Sigmoid colon (tissue), 7 donors: ENCODE data around the gene VWA1. TPM values are rescaled to one million over a fixed set of nuclear protein-coding genes. Genes with fewer than 3 reads are reported as not detected.
"Not testable (repeated sequence)": the region's sequence is repeated elsewhere in the genome, so short reads cannot be mapped to it uniquely, and the experiment has no call there.

Source experiments
- DNase-seq: peaks from one replicate; pipeline ENCODE4 v3.0.0-alpha.2; 2019
- H3K27ac ChIP-seq, 4 donors: fragments of 200-600 bp; sonication (generic); one replicate each; pipeline ENCODE4 v1.5.1; 2016 to 2019; ENCODE audit warnings: mild to moderate bottlenecking in 1 of 4
- H3K27me3 ChIP-seq, 3 donors: fragments of 200-600 bp; sonication (generic); one replicate each; pipeline ENCODE4 v1.5.1; 2019; ENCODE audit warnings: mild to moderate bottlenecking in 1 of 3
- H3K36me3 ChIP-seq, 4 donors: fragments of 200-600 bp; sonication (generic); one replicate each; pipeline ENCODE4 v1.5.1; 2016 to 2019
- H3K4me1 ChIP-seq, 4 donors: fragments of 200-600 bp; sonication (generic); one replicate each; pipeline ENCODE4 v1.5.1; 2017 to 2019
- H3K4me3 ChIP-seq, 4 donors: fragments of 200-600 bp; sonication (generic); one replicate each; pipeline ENCODE4 v1.5.1; 2017 to 2019; ENCODE audit warnings: mild to moderate bottlenecking in 2 of 4, moderate library complexity in 1 of 4
- H3K9me3 ChIP-seq, 4 donors: fragments of 200-600 bp in 3 of 4; sonication (generic) in 3 of 4; one replicate each; pipeline versions ENCODE4 v1.5.1 to v1.6.1; 2013 to 2019
- EP300 ChIP-seq, 4 donors: sonication (generic); formaldehyde crosslinking; IDR thresholded peaks; one replicate each; pipeline ENCODE4 v1.6.1; 2017; ENCODE audit warnings: antibody characterized with exemption in 4 of 4
- POLR2A ChIP-seq, 2 donors: fragments of 450-650 bp; IDR thresholded peaks; one replicate each; pipeline ENCODE4 v1.6.1; 2016; ENCODE audit warnings: antibody characterized with exemption in 2 of 2, mild to moderate bottlenecking in 2 of 2, moderate library complexity in 2 of 2
- POLR2AphosphoS5 ChIP-seq, 4 donors: sonication (generic); formaldehyde crosslinking; IDR thresholded peaks; one replicate each; pipeline ENCODE4 v1.6.1; 2017; ENCODE audit warnings: antibody characterized with exemption in 4 of 4
- WGBS, 2 donors: extraction: QIAGEN DNeasy Blood & Tissue Kit; methylation state at CpG; one replicate each; pipeline ENCODE4 v1.1.7; 2013; 5-methylcytosine and 5-hydroxymethylcytosine counted together
- intact Hi-C: fragments of 100-400 bp; cut with DNase I; formaldehyde crosslinking; loops from one replicate; pipeline ENCODE4 v1.15.1; 2023
- polyA plus RNA-seq, 3 donors: library from polyadenylated mRNA; stranded (reverse); fragments of 200-250 nt; gene quantifications; one replicate each; pipeline ENCODE4 v1.2.3, GENCODE V29; 2013
- total RNA-seq, 4 donors: library from RNA; depleted of rRNA; stranded (reverse); fragments of >200 nt; gene quantifications; one replicate each; pipeline ENCODE4 v1.1.0, GENCODE V29; 2016
- TF ChIP-seq, protein P1 (sequence below), 4 experiments: fragments of 450-650 bp in 3 of 4; fragments of 200-600 bp in 1 of 4; IDR thresholded peaks; one replicate each; pipeline ENCODE4 v1.5.1; 2016 to 2019; ENCODE audit warnings: antibody characterized with exemption in 4 of 4, mild to moderate bottlenecking in 3 of 4, moderate library complexity in 2 of 4
- donor health status: healthy with polysubstance abuse.
- donor health status: Bipolar disorder and iron deficiency.
- donor health status: healthy.

The VWA1 gene
- total and polyA plus RNA-seq, 7 donors, result 2.4 to 107 (median 47.1) TPM

DNA sequence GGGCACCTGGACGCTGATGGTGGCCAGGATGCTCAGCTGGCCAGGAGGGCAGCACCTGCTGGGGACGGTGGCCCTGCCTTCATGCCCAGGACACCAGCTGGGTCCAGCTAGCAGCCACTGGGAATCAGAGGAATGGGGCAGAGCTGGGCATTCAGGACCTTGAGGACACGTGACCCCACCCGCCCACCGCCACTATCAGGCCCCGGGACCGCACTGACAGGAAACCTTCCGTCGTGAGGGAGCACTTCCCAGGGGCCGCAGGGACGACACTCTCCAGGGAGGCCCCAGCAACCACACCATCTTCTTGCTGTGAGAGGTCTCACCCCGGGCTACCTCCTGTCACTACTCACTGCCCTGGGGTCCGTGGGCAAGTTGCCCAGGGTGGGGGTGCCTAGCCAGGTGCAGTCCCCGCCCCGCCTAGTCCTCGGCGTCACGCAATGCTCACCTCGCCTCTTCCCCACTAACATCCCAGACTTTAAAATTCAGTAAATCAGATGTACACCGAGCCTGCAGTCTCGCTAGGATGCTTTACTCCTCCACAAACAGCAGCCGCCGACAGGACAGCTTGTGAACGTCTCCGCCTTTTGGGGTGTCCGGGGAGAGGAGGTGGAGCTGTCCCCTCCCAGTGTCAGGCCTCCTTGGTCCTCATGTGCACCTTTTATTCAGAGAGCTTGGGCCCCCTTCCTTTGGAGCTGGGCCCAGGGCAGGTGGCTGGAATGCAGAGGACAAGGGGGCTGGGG is 4.9 kb downstream of the VWA1 start:
- Histone ChIP-seq H3K4me1 (peaks cover 0 to 55% (median 51%) of the 10 kb centered on the region in 4 donors), H3K36me3 (peaks cover 0 to 10% (median 0%) of the 10 kb centered on the region in 4 donors), H3K9me3 (no peaks in the 10 kb centered on the region), H3K27ac (peak overlapping the region; percentile 34 to 68 (median 49)), H3K27me3 (no peaks in the 10 kb centered on the region), H3K4me3 (no peak overlapping the region)
- 67 to 80% methylated on average over 26 of the region's 26 CpGs for WGBS, 2 donors
- no peak for DNase-seq
- TF ChIP-seq POLR2AphosphoS5 (IDR thresholded peaks at IDR 0.05) (no peak), EP300 (IDR thresholded peaks at IDR 0.05) (no peak), POLR2A (IDR thresholded peaks at IDR 0.05) (no peak)
- TF ChIP-seq, protein P1, sequence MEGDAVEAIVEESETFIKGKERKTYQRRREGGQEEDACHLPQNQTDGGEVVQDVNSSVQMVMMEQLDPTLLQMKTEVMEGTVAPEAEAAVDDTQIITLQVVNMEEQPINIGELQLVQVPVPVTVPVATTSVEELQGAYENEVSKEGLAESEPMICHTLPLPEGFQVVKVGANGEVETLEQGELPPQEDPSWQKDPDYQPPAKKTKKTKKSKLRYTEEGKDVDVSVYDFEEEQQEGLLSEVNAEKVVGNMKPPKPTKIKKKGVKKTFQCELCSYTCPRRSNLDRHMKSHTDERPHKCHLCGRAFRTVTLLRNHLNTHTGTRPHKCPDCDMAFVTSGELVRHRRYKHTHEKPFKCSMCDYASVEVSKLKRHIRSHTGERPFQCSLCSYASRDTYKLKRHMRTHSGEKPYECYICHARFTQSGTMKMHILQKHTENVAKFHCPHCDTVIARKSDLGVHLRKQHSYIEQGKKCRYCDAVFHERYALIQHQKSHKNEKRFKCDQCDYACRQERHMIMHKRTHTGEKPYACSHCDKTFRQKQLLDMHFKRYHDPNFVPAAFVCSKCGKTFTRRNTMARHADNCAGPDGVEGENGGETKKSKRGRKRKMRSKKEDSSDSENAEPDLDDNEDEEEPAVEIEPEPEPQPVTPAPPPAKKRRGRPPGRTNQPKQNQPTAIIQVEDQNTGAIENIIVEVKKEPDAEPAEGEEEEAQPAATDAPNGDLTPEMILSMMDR (IDR thresholded peaks at IDR 0.05), result no peak
- intact Hi-C loops, result loop anchor here (1.0 to 2.0 kb wide), 2 partner anchors 20 to 41 kb away; partner anchors contain the start of genes ANKRD65 and CCNL2

DNA sequence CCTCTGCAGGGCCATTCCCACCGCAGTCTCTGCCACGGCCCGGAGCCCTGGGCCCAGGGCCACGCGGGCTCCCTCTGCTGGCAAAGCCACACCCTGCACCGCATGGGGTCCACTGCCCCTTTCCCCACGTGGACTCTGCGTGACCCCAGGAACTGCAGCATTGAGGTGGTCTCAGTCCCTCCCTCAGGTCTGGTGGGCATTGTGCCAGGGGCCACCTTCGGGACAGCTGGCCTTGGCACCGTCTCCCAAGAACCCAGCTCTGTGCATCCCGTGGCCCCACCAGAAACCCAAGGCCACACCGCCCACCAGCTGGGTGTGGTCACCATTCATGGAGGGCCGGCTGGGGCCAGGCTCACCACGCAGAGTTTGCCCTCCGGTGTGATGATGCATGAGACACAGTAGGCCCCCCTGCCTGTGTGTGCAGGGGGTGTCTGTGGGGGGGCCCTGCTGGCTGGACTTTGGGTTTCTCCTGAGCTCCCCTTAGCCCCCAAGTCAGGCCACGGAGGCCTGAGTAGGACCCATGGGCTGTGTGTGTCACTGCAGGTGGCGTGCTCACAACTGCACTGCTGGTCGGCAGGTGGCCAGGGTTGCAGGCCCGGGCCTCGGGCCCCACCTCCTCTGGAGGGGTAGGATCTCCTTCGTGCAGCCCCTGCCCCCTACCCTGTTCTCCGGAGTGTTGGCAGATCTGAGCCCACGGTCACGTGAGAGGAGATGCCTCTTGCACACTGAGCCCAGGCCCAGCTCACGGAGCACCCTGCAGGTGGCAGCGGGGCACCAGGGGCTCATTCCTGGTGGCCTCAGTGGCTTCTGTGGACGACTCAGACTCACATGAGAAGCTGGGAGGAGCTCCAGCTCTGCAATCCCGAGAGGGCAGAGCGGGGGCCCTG is 5.8 kb downstream of the VWA1 start:
- H3K27me3 ChIP-seq, result no peaks in the 10 kb centered on the region
- H3K9me3 ChIP-seq, result no peaks in the 10 kb centered on the region
- no peak overlapping the region for H3K4me3 ChIP-seq
- H3K27ac ChIP-seq, result peak overlapping the region; percentile 34 to 68 (median 49)
- no peak for DNase-seq
- peaks cover 0 to 10% (median 0%) of the 10 kb centered on the region in 4 donors for H3K36me3 ChIP-seq
- TF ChIP-seq EP300 (IDR thresholded peaks at IDR 0.05) (no peak), POLR2AphosphoS5 (IDR thresholded peaks at IDR 0.05) (peak in 2 of 4 donors; percentile 2 to 42), POLR2A (IDR thresholded peaks at IDR 0.05) (no peak)
- TF ChIP-seq, protein P1 (IDR thresholded peaks at IDR 0.05), result peak; percentile 88 to 98 (median 96)
- WGBS, 2 donors, result 18 to 40% methylated on average over 29 of the region's 29 CpGs
- intact Hi-C loops, result loop anchor here (1.0 to 2.0 kb wide), 2 partner anchors 20 to 42 kb away; partner anchors contain the start of genes ANKRD65 and CCNL2
- peaks cover 0 to 49% (median 45%) of the 10 kb centered on the region in 4 donors for H3K4me1 ChIP-seq

DNA sequence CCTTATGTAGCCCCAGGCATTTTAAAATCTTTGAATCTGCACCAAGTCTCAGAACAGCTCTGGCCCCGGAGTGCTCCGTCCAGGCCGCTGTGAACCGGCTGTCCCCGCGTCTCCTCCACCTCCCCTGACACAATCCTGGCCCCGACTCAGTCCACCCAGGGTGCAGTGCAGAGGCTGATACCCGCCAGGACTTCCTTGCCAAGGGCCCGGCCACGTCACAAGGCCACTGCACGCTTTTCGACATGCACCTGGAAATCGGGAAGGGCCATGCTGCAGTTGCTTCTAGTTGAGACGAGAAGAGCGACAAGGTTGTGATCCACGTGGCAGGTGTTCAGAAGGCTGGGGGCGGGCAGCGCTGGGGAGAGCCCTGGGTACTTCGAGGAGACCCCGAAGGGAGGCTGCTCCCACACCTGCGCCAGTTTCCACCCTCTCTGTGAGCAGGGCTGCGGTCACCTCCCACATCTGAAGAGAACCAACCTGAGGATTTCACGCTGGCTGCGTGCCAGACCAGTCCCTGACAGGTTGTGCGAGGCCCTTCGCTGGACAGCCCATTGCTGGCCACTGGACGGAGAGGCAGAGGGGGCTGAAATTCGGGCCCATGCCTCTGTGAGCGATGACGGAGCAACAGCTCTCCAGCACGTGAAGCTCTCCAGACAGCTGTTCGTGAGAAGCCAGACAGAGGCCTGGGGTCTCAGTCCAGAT is 6.7 kb downstream of the VWA1 start:
- 91 to 92% methylated on average over 32 of the region's 32 CpGs for WGBS, 2 donors
- peak overlapping the region in 3 of 4 donors; percentile 27 to 39 (median 34) for H3K27ac ChIP-seq
- TF ChIP-seq, protein P1 (IDR thresholded peaks at IDR 0.05), result no peak
- TF ChIP-seq EP300 (IDR thresholded peaks at IDR 0.05), result no peak
- peak in 1 of 4 donors; percentile 25 for TF ChIP-seq POLR2AphosphoS5 (IDR thresholded peaks at IDR 0.05)
- intact Hi-C loops, result no loop called here
- no peak for DNase-seq
- peaks cover 0 to 40% (median 35%) of the 10 kb centered on the region in 4 donors for H3K4me1 ChIP-seq
- H3K27me3 ChIP-seq, result no peaks in the 10 kb centered on the region
- H3K36me3 ChIP-seq, result peaks cover 0 to 10% (median 0%) of the 10 kb centered on the region in 4 donors
- H3K9me3 ChIP-seq, result no peaks in the 10 kb centered on the region
- H3K4me3 ChIP-seq, result no peak overlapping the region

DNA sequence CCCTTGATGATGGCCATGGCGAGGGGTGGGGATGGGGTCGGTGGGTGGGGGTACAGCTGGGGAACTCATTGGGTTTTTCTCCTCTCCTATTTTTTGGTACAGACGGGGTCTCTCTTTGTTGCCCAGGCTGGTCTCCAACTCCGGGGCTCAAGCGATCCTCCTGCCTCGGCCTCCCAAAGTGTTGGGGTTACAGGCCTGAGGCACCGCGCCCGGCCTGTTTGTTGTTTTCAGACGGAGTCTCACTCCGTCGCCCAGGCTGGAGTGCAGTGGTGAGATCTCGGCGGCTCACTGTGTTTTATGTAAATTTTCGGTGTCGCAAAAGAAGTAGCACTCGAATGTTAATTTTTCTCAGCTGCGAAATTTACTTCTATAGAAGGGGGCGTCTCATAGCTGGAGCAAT is 11.1 kb downstream of the VWA1 start:
- DNase-seq, H3K27ac ChIP-seq, H3K36me3 ChIP-seq, H3K4me3 ChIP-seq, H3K9me3 ChIP-seq, intact Hi-C loops, H3K27me3 ChIP-seq, H3K4me1 ChIP-seq: not testable (repeated sequence)
- WGBS, 2 donors, result 91 to 94% methylated on average over 19 of the region's 19 CpGs
